ENCODE results near the gene HLA-DQA1. TPM values are rescaled to one million over a fixed set of nuclear protein-coding genes. Genes with fewer than 3 reads are reported as not detected.
"Not testable (repeated sequence)": the region's sequence is repeated elsewhere in the genome, so short reads cannot be mapped to it uniquely, and the experiment has no call there.

HLA-DQA1 gene
- total RNA-seq (2022) (6.9 and 12.9 TPM in 2 replicates), Bru-seq, nascent RNA (percentile 39 among the genes with signal in this experiment), BruChase-seq, experiment 1, labeled RNA remaining after a 6-hour chase (percentile 49 among the genes with signal in this experiment), BruChase-seq, experiment 2, labeled RNA remaining after a 2-hour chase (percentile 42 among the genes with signal in this experiment)
- long read RNA-seq, partial matches to known transcripts: 0 of 6 reads
- long read RNA-seq, other reads (novel, unspliced or antisense): 2 of 6 reads

DNA sequence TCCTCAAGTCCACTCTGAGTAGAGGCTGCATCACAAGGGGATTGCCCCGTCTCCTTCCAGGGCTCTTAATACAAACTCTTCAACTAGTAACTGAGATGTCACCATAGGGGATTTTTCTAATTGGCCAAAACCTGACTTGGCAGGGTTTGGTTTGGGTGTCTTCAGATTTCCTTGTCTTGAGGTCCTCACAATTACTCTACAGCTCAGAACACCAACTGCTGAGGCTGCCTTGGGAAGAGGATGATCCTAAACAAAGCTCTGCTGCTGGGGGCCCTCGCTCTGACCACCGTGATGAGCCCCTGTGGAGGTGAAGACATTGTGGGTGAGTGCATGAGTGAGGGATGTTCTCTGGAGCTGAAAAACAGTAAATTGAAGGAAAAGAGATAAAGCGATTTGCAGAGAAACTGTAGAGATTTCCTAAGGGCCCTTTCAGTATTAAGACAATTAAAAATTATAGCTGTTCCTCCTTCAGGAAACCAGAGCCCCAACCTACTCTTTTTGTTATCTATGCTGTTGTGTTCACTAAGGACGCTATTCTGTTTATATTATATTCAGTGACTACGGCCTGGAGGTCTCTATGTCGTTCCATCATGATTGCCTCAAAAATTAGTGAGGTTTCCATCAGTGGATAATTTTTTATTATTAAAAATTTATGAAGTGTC, at the start of gene HLA-DQA1:
Gene HLA-DQA1 (plus strand): TSS at position 188 of the 662 bp plus-strand sequence. CDS start 53 bp downstream, at position 241.
- Mint-ChIP-seq H3K36me3 (ENCODE audit: insufficient read depth, unreplicated experiment) (no peaks in the 10 kb centered on the region), H3K9me3 (ENCODE audit: low read depth, unreplicated experiment) (no peaks in the 10 kb centered on the region), H3K27ac (ENCODE audit: unreplicated experiment) (no peak within 1 kb of the TSS), H3K27me3 (ENCODE audit: unreplicated experiment) (peaks cover 50% of the 10 kb centered on the region), H3K4me3 (ENCODE audit: low read depth, unreplicated experiment) (peak within 1 kb of the TSS; percentile 24), H3K4me1 (ENCODE audit: low read depth, unreplicated experiment) (no peaks in the 10 kb centered on the region)
- no peak for DNase-seq
- TSS peak; percentile 92 for BruUV-seq (replicated peaks)
- CTCF ChIA-PET: interaction anchor here (0.7 kb wide), 1 partner anchor 213 kb away, joined by 3 read pairs; no protein-coding TSS in a partner anchor
- intact Hi-C loops (cut with micrococcal nuclease; ENCODE audit: unreplicated experiment): no loop called here
- no peak for TF ChIP-seq CTCF (IDR thresholded peaks at IDR 0.05; ENCODE audit: unreplicated experiment)

- intact Hi-C loops (cut with micrococcal nuclease; ENCODE audit: unreplicated experiment): loop anchor here (2.0 kb wide), 1 partner anchor 59 kb away; no protein-coding TSS in a partner anchor
- H3K9me3 Mint-ChIP-seq (ENCODE audit: low read depth, unreplicated experiment): no peaks in the 10 kb centered on the region
- no peak overlapping the region for H3K4me3 Mint-ChIP-seq (ENCODE audit: low read depth, unreplicated experiment)
- CTCF ChIA-PET: interaction anchor here (0.9 kb wide), 1 partner anchor 59 kb away, joined by 5 read pairs; no protein-coding TSS in a partner anchor
- no peak for TF ChIP-seq CTCF (IDR thresholded peaks at IDR 0.05; ENCODE audit: unreplicated experiment)
- TSS peak; percentile 68 for BruUV-seq (replicated peaks)
- no peak for DNase-seq
- H3K4me1 Mint-ChIP-seq (ENCODE audit: low read depth, unreplicated experiment): peaks cover 19% of the 10 kb centered on the region
- no peak overlapping the region for H3K27ac Mint-ChIP-seq (ENCODE audit: unreplicated experiment)
- H3K36me3 Mint-ChIP-seq (ENCODE audit: insufficient read depth, unreplicated experiment): peaks cover 22% of the 10 kb centered on the region
- H3K27me3 Mint-ChIP-seq (ENCODE audit: unreplicated experiment): peaks cover 14% of the 10 kb centered on the region
These were observed 49.0 kb upstream of the HLA-DQA1 start for GRCh38 chr6:32588156-32588555.

GRCh38 chr6:32589596-32590449, 47.4 kb upstream of the HLA-DQA1 start, which contains the start of gene HLA-DRB1:
HLA-DRB1 (minus strand) TSS chr6:32589848; CDS start chr6:32589742, 106 bp downstream.
- DNase-seq: peak; percentile 54
- Mint-ChIP-seq H3K27ac (ENCODE audit: unreplicated experiment) (peak within 1 kb of the TSS; percentile 22), H3K36me3 (ENCODE audit: insufficient read depth, unreplicated experiment) (peaks cover 9% of the 10 kb centered on the region), H3K27me3 (ENCODE audit: unreplicated experiment) (peaks cover 14% of the 10 kb centered on the region), H3K4me3 (ENCODE audit: low read depth, unreplicated experiment) (peak within 1 kb of the TSS; percentile 56), H3K9me3 (ENCODE audit: low read depth, unreplicated experiment) (no peaks in the 10 kb centered on the region), H3K4me1 (ENCODE audit: low read depth, unreplicated experiment) (peaks cover 12% of the 10 kb centered on the region)
- TF ChIP-seq CTCF (IDR thresholded peaks at IDR 0.05; ENCODE audit: unreplicated experiment): no peak
- CTCF ChIA-PET: no interaction called here
- intact Hi-C loops (cut with micrococcal nuclease; ENCODE audit: unreplicated experiment): loop anchor here (2.0 kb wide), 1 partner anchor 61 kb away; no protein-coding TSS in a partner anchor
- no TSS peak for BruUV-seq (replicated peaks)

DNA sequence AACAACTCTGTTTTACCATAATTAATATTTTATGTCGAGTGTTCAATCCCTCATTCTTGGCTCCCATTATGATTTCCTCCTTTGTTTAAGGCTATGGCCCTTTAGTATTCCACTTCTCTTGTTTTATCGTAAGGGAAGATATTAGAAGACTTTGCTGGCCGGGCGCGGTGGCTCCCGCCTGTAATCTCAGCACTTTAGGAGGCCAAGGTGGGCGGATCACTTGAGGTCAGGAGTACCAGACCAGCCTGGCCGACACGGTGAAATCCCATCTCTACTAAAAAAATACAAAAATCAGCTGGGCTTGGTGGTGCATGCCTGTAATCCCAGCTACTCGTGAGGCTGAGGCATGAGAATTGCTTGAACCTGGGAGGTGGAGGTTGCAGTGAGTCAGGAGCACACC, 46.5 kb upstream of the HLA-DQA1 start:
- H3K27me3 Mint-ChIP-seq (ENCODE audit: unreplicated experiment): peaks cover 14% of the 10 kb centered on the region
- intact Hi-C loops (cut with micrococcal nuclease; ENCODE audit: unreplicated experiment); H3K27ac Mint-ChIP-seq (ENCODE audit: unreplicated experiment); H3K9me3 Mint-ChIP-seq (ENCODE audit: low read depth, unreplicated experiment); BruUV-seq (replicated peaks); DNase-seq; H3K36me3 Mint-ChIP-seq (ENCODE audit: insufficient read depth, unreplicated experiment); CTCF ChIA-PET; H3K4me3 Mint-ChIP-seq (ENCODE audit: low read depth, unreplicated experiment): not testable (repeated sequence)
- peaks cover 12% of the 10 kb centered on the region for H3K4me1 Mint-ChIP-seq (ENCODE audit: low read depth, unreplicated experiment)
